ENCODE measurements around the gene GREM1.

GRCh38 chr15:32698773-32699390 is 18.9 kb upstream of the GREM1 start:
- TF ChIP-seq POLR2A (IDR thresholded peaks at IDR 0.05; ENCODE audit: low read length), result no peak
- no peak for TF ChIP-seq GATA1 (IDR thresholded peaks at IDR 0.05; ENCODE audit: low read depth, low read length)
